Measurements from ENCODE around the gene LRRFIP1.

DNA sequence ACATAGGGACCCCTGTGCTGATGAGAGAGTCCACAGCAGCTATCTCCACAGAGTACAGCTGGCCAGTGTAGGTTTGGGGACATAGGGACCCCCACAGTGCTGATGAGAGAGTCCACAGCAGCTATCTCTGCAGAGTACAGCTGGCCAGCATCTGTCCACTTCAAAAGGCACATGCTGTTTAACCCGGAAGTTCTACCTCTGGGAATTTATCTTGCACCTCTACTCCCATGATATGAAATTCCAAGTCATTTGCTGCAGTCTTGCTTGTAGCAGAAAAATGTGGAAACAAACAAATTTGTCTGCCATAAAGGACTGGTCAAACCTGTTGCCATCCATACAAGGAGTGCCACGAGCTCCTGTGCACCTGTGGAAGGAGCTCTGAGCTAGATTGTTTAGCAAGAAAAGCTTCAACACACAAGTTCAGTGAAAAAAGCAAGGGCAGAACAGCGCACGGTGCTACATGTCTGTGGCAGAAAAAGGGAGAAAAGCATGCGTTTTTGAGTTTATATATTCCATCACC is 33.1 kb downstream of the LRRFIP1 start:
- TF ChIP-seq, protein P1, sequence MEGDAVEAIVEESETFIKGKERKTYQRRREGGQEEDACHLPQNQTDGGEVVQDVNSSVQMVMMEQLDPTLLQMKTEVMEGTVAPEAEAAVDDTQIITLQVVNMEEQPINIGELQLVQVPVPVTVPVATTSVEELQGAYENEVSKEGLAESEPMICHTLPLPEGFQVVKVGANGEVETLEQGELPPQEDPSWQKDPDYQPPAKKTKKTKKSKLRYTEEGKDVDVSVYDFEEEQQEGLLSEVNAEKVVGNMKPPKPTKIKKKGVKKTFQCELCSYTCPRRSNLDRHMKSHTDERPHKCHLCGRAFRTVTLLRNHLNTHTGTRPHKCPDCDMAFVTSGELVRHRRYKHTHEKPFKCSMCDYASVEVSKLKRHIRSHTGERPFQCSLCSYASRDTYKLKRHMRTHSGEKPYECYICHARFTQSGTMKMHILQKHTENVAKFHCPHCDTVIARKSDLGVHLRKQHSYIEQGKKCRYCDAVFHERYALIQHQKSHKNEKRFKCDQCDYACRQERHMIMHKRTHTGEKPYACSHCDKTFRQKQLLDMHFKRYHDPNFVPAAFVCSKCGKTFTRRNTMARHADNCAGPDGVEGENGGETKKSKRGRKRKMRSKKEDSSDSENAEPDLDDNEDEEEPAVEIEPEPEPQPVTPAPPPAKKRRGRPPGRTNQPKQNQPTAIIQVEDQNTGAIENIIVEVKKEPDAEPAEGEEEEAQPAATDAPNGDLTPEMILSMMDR (IDR thresholded peaks at IDR 0.05): no peak
- TF ChIP-seq EP300 (IDR thresholded peaks at IDR 0.05): no peak
- no peak for TF ChIP-seq POLR2A (IDR thresholded peaks at IDR 0.05; ENCODE audit: low read depth)

All from esophagus muscularis mucosa (tissue), 4 donors.